Measurements from ENCODE around the gene PER1. TPM values are rescaled to one million over a fixed set of nuclear protein-coding genes. Genes with fewer than 3 reads are reported as not detected.

The PER1 gene
- total RNA-seq, 1 experiment from 2014 or later, result 36.5 TPM

- Histone ChIP-seq H2BK20ac (ENCODE audit: low read depth, low read length, poor library complexity, severe bottlenecking) (no peak overlapping the region), H3K27me3 (ENCODE audit: insufficient read depth, low read length) (peaks cover 3% of the 10 kb centered on the region; the same call in 1 of the 2 replicates), H4K20me1 (ENCODE audit: control insufficient read depth, insufficient read depth, insufficient read length) (no peaks in the 10 kb centered on the region), H3K27ac (ENCODE audit: insufficient read length, low read depth, low read length) (no peak overlapping the region), H3K4me1 (ENCODE audit: insufficient read depth, low read length) (no peaks in the 10 kb centered on the region), H3K79me2 (ENCODE audit: insufficient read depth, low read length) (no peaks in the 10 kb centered on the region), H2BK120ac (ENCODE audit: low read depth, low read length, poor library complexity, severe bottlenecking) (no peak overlapping the region), H3K9ac (ENCODE audit: extremely low read depth, insufficient read length, low read length) (no peak overlapping the region), H3K18ac (ENCODE audit: insufficient read length, low read depth, low read length) (peak overlapping the region; percentile 50), H3K14ac (ENCODE audit: insufficient read depth, low read length) (no peak overlapping the region), H4K5ac (ENCODE audit: insufficient read length, low read depth, low read length) (no peak overlapping the region), H2BK15ac (ENCODE audit: low read depth, low read length) (no peak overlapping the region), H3K9me3 (ENCODE audit: control insufficient read depth, low read depth, low read length) (no peaks in the 10 kb centered on the region), H3K4ac (ENCODE audit: low read depth, low read length) (no peak overlapping the region), H2AFZ (ENCODE audit: low read length) (no peak overlapping the region), H3K23ac (ENCODE audit: insufficient read length, low read depth, low read length) (no peak overlapping the region), H2BK5ac (ENCODE audit: insufficient read length, low read length) (no peak overlapping the region), H2BK12ac (ENCODE audit: insufficient read length, low read depth, low read length) (no peak overlapping the region), H3T11ph (ENCODE audit: low read length) (no peak overlapping the region), H4K8ac (replicated peaks; ENCODE audit: insufficient read length, low read depth, low read length) (no peak overlapping the region), H2AK5ac (ENCODE audit: insufficient read length, low read length) (no peak overlapping the region), H3K79me1 (ENCODE audit: insufficient read depth, low read depth, low read length, poor library complexity, severe bottlenecking) (no peaks in the 10 kb centered on the region), H3K23me2 (ENCODE audit: insufficient read length, low read depth, low read length, poor library complexity, severe bottlenecking) (peaks cover 6% of the 10 kb centered on the region), H4K91ac (ENCODE audit: insufficient read length, low read depth, low read length) (no peak overlapping the region), H3K4me2 (ENCODE audit: insufficient read depth, insufficient read length, low read length) (no peak overlapping the region), H3K56ac (ENCODE audit: insufficient read length, low read depth, low read length) (no peak overlapping the region)
- no peaks in the 10 kb centered on the region for H3K9me3 Mint-ChIP-seq
- DNase-seq, result no peak
- H3K36me3 Mint-ChIP-seq (ENCODE audit: insufficient read depth in 1 of 3, low read depth in 3 of 3), result no peaks in the 10 kb centered on the region
- H3K4me1 Mint-ChIP-seq, result peaks cover 10 to 14% of the 10 kb centered on the region in 2 experiments
- TF ChIP-seq, protein P1, sequence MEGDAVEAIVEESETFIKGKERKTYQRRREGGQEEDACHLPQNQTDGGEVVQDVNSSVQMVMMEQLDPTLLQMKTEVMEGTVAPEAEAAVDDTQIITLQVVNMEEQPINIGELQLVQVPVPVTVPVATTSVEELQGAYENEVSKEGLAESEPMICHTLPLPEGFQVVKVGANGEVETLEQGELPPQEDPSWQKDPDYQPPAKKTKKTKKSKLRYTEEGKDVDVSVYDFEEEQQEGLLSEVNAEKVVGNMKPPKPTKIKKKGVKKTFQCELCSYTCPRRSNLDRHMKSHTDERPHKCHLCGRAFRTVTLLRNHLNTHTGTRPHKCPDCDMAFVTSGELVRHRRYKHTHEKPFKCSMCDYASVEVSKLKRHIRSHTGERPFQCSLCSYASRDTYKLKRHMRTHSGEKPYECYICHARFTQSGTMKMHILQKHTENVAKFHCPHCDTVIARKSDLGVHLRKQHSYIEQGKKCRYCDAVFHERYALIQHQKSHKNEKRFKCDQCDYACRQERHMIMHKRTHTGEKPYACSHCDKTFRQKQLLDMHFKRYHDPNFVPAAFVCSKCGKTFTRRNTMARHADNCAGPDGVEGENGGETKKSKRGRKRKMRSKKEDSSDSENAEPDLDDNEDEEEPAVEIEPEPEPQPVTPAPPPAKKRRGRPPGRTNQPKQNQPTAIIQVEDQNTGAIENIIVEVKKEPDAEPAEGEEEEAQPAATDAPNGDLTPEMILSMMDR (conservative IDR thresholded peaks at IDR 0.05), result no peak
- H3K27ac Mint-ChIP-seq, result peak overlapping the region in 1 of 3 experiments; percentile 16; a peak in 1 of 7 replicates
- peaks cover 54% of the 10 kb centered on the region for H3K27me3 Mint-ChIP-seq (ENCODE audit: low read depth)
- no peak overlapping the region for H3K4me3 Mint-ChIP-seq
- WGBS (ENCODE audit: extremely low coverage, insufficient read length, low lambda C conversion rate), result no CpG with 5 or more reads among the region's 5 CpGs
Observed at GRCh38 chr17:8105957-8106398, 46.2 kb downstream of the PER1 start.
